Epithelial cell of umbilical artery (primary cell): ENCODE measurements around the gene FRG1. TPM values are rescaled to one million over a fixed set of nuclear protein-coding genes. Genes with fewer than 3 reads are reported as not detected.

Source experiments
- total RNA-seq: library from RNA; depleted of rRNA; stranded (reverse); fragments of >200 nt; gene quantifications from 2 replicates; pipeline ENCODE4 v1.2.3, GENCODE V29; 2014

The FRG1 gene
- 43.2 TPM in 2 replicates for total RNA-seq

GRCh38 chr4:189940178-189941004 is at the start of gene FRG1:
FRG1 (plus strand) TSS chr4:189940872; CDS start chr4:189941010, 138 bp downstream.

Other genes with a start within 250 kb of the FRG1 start
- not detected in 2 replicates for gene FRG2, start 86.4 kb downstream of the FRG1 start, total RNA-seq
- gene DBET, start 123.6 kb downstream of the FRG1 start, total RNA-seq = not detected in 2 replicates
- not detected in 2 replicates for gene DUX4, start 232.9 kb downstream of the FRG1 start, total RNA-seq